NCI-H526 treated with DMSO at 0.1 percent for 48 hours (cell line): ENCODE data around the gene FBXW11.
"Not testable (repeated sequence)": the region's sequence is repeated elsewhere in the genome, so short reads cannot be mapped to it uniquely, and the experiment has no call there.

Source experiments
- DNase-seq: peaks from one replicate; lab custom pipeline; 2025; lab: John Stamatoyannopoulos, UW

The FBXW11 gene

GRCh38 chr5:171981847-171982246, 24.6 kb downstream of the FBXW11 start:
- no peak for DNase-seq

GRCh38 chr5:171980792-171981191, 25.6 kb downstream of the FBXW11 start:
- DNase-seq, result no peak

GRCh38 chr5:171979606-171980005, 26.8 kb downstream of the FBXW11 start:
- DNase-seq, result no peak

- DNase-seq, result no peak
Measured at GRCh38 chr5:171978519-171978918, 27.9 kb downstream of the FBXW11 start.

- no peak for DNase-seq
Measured at GRCh38 chr5:171978016-171978415, 28.4 kb downstream of the FBXW11 start.

GRCh38 chr5:171977244-171977950, 29.0 kb downstream of the FBXW11 start:
- not testable (repeated sequence) for DNase-seq

- no peak for DNase-seq
Measured at GRCh38 chr5:171975877-171976667, 30.4 kb downstream of the FBXW11 start.

- no peak for DNase-seq
Measured at GRCh38 chr5:171975262-171975876, 31.1 kb downstream of the FBXW11 start.

- DNase-seq, result no peak
Measured at GRCh38 chr5:171970826-171971225, 35.6 kb downstream of the FBXW11 start.

- DNase-seq, result no peak
Measured at GRCh38 chr5:171969288-171969880, 37.1 kb downstream of the FBXW11 start.

- no peak for DNase-seq
Measured at GRCh38 chr5:171968531-171968930, 37.9 kb downstream of the FBXW11 start.

- DNase-seq, result no peak
Measured at GRCh38 chr5:171966964-171967363, 39.5 kb downstream of the FBXW11 start.

GRCh38 chr5:171966270-171966669, 40.2 kb downstream of the FBXW11 start:
- DNase-seq, result no peak

GRCh38 chr5:171965745-171966144, 40.7 kb downstream of the FBXW11 start:
- DNase-seq, result no peak

- DNase-seq, result no peak
Measured at GRCh38 chr5:171963416-171963815, 43.0 kb downstream of the FBXW11 start.

GRCh38 chr5:171961117-171961516, 45.3 kb downstream of the FBXW11 start:
- DNase-seq, result no peak

- no peak for DNase-seq
Measured at GRCh38 chr5:171957591-171958251, 48.7 kb downstream of the FBXW11 start.

- no peak for DNase-seq
Measured at GRCh38 chr5:171956887-171957495, 49.4 kb downstream of the FBXW11 start.

- no peak for DNase-seq
Measured at GRCh38 chr5:171956314-171956713, 50.1 kb downstream of the FBXW11 start.

GRCh38 chr5:171955761-171956160, 50.7 kb downstream of the FBXW11 start:
- DNase-seq, result no peak

GRCh38 chr5:171954721-171955120, 51.7 kb downstream of the FBXW11 start:
- DNase-seq, result no peak
